Esophagus muscularis mucosa (tissue), 3 donors: ENCODE results near the gene PACRG.

Source experiments
- POLR2AphosphoS5 ChIP-seq, 2 donors: sonication (generic); formaldehyde crosslinking; IDR thresholded peaks; one replicate each; pipeline ENCODE4 v1.6.1; 2017; ENCODE audit warnings: antibody characterized with exemption in 2 of 2
- TF ChIP-seq, protein P1 (sequence below), 3 experiments: fragments of 200-600 bp in 2 of 3; fragments of 450-650 bp in 1 of 3; sonication (generic) in 2 of 3; IDR thresholded peaks; one replicate each; pipeline ENCODE4 v1.5.1; 2017 to 2019; ENCODE audit warnings: antibody characterized with exemption in 3 of 3, mild to moderate bottlenecking in 2 of 3, moderate library complexity in 1 of 3

DNA sequence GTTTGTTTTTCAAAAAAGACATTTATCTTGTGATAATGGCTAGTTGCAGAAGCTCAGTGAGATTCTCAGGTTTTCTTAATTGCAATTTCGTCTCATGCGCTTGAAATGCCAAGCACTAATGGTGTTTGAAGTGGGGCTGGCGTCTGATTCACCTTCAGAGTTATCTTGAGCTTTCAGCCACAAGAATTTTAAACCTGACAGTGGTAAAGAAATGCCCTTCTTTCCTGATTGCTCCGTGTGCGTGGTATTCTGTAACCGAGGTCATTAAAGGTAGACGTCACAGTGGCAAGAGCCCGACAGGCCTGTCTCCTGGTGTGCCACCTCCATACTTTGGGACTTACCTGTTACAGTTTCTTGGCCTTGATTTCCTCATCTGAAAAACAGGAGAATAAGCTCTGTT lies 560.3 kb downstream of the PACRG start:
- TF ChIP-seq, protein P1, sequence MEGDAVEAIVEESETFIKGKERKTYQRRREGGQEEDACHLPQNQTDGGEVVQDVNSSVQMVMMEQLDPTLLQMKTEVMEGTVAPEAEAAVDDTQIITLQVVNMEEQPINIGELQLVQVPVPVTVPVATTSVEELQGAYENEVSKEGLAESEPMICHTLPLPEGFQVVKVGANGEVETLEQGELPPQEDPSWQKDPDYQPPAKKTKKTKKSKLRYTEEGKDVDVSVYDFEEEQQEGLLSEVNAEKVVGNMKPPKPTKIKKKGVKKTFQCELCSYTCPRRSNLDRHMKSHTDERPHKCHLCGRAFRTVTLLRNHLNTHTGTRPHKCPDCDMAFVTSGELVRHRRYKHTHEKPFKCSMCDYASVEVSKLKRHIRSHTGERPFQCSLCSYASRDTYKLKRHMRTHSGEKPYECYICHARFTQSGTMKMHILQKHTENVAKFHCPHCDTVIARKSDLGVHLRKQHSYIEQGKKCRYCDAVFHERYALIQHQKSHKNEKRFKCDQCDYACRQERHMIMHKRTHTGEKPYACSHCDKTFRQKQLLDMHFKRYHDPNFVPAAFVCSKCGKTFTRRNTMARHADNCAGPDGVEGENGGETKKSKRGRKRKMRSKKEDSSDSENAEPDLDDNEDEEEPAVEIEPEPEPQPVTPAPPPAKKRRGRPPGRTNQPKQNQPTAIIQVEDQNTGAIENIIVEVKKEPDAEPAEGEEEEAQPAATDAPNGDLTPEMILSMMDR (IDR thresholded peaks at IDR 0.05) = no peak
- TF ChIP-seq POLR2AphosphoS5 (IDR thresholded peaks at IDR 0.05) = no peak
